ENCODE results near the gene ANKRD1. TPM values are rescaled to one million over a fixed set of nuclear protein-coding genes. Genes with fewer than 3 reads are reported as not detected.

ANKRD1 gene
- total and polyA plus RNA-seq, 2 of the 8 experiments (the other 6 are each of a cell fraction or from before 2014, with no cell fraction given) = 0.03 TPM; not detected in 1

DNA sequence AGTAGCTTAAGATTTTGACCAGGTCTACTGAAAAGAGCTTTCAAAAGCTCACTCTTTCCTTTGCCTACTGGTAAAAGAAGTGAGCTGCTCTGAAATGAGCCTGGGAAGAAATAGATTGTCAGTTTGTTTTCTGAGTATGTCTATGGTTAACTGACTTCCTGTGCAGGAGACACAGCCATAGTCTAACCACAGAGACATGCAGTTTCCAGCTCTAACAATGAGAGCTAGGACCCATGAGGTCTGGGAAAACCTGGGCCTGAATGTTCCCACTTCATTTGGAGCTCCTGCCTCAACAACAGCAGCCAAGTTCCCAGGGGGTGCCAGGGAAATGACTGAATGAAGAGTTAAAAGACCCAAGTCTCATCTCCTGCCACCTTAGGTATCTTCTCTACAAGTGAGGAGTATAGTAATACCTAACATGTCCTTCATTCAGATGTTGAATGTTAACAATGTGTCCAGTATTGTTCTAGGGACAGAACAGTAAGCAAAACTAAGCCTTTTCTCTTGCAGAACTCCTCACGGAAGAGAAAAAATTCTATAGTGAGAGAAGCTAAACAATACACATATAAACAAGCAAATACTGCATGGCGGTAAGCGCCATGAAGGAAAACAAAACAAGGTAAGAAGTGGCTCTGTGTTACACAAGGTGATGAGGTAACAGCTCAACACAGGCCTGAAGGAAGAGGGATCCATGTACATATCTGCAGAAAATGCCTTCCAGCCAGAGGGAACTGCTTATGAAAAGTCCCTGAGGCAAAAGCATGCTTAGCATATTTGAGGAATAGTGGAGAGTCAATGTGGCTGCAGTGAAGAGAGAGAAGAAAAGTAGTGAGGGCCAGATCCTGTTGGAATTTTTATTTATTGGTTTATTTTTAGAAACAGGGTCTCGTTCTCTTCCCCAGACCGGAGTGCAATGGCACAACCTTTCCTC, 26.4 kb upstream of the ANKRD1 start:
- 94% methylated on average over 5 of the region's 5 CpGs; no CpG with 5 or more reads in 1 of the 2 experiments for WGBS, 2 experiments (ENCODE audit: extremely low coverage in 1 of 2, insufficient coverage in 1 of 2, insufficient read length in 1 of 2, insufficient replicate concordance in 2 of 2, low coverage in 1 of 2, low lambda C conversion rate in 2 of 2, missing lambda C conversion rate in 1 of 2)
- Histone ChIP-seq H4K91ac (replicated peaks; ENCODE audit: insufficient read length, low read length) (no peak overlapping the region), H2AK5ac (ENCODE audit: low read depth, low read length) (no peak overlapping the region), H3K9ac (replicated peaks in 1 of 4; ENCODE audit: extremely low read depth in 1 of 4, low read depth in 3 of 4, low read length in 3 of 4) (no peak overlapping the region), H2BK20ac (ENCODE audit: low read length) (no peak overlapping the region), H3K23me2 (ENCODE audit: low read depth, low read length) (no peaks in the 10 kb centered on the region), H3K79me2 (ENCODE audit: control insufficient read depth in 1 of 2, insufficient read depth in 2 of 2, low read length in 2 of 2) (no peaks in the 10 kb centered on the region), H2BK15ac (ENCODE audit: low read length) (no peak overlapping the region), H3K56ac (replicated peaks; ENCODE audit: insufficient read length, low read depth, low read length) (no peak overlapping the region), H2AFZ (ENCODE audit: low read length) (no peak overlapping the region), H3K9me3 (ENCODE audit: insufficient read depth in 2 of 2, low read depth in 1 of 2, low read length in 1 of 2) (no peaks in the 10 kb centered on the region), H3K4me2 (ENCODE audit: insufficient read depth in 1 of 2, low read depth in 2 of 2, low read length in 2 of 2) (no peak overlapping the region), H4K20me1 (replicated peaks in 1 of 2; ENCODE audit: control insufficient read depth in 1 of 2, insufficient read depth in 2 of 2, low read length in 2 of 2) (no peaks in the 10 kb centered on the region), H3K4ac (replicated peaks; ENCODE audit: insufficient read length, low read depth, low read length) (no peak overlapping the region), H3K27me3 (replicated peaks in 1 of 4; ENCODE audit: control insufficient read depth in 3 of 4, extremely low read depth in 1 of 4, insufficient read depth in 3 of 4, low read length in 3 of 4) (peaks cover 0 to 10% (median 3%) of the 10 kb centered on the region in 4 experiments; a peak in 4 of 7 replicates), H3K18ac (ENCODE audit: extremely low read depth, low read length) (no peak overlapping the region), H3K4me3 (ENCODE audit: extremely low read depth in 1 of 4, insufficient read depth in 2 of 4, low read depth in 3 of 4, low read length in 4 of 4) (no peak overlapping the region), H3K27ac (ENCODE audit: low read depth, low read length) (no peak overlapping the region), H3K4me1 (replicated peaks in 1 of 4; ENCODE audit: control insufficient read depth in 3 of 4, insufficient read depth in 4 of 4, low read length in 3 of 4) (no peaks in the 10 kb centered on the region), H3K36me3 (ENCODE audit: control insufficient read depth in 2 of 4, insufficient read depth in 4 of 4, low read length in 3 of 4) (no peaks in the 10 kb centered on the region), H4K8ac (ENCODE audit: extremely low read depth, insufficient read depth, low read length) (no peak overlapping the region), H2BK120ac (replicated peaks; ENCODE audit: low read depth, low read length) (no peak overlapping the region), H2BK5ac (ENCODE audit: low read depth, low read length) (no peak overlapping the region), H2BK12ac (ENCODE audit: low read depth, low read length) (no peak overlapping the region), H4K5ac (ENCODE audit: insufficient read length, low read depth, low read length) (no peak overlapping the region), H3K14ac (ENCODE audit: insufficient read length) (no peak overlapping the region), H3K79me1 (ENCODE audit: low read depth, low read length) (no peaks in the 10 kb centered on the region), H3K23ac (ENCODE audit: insufficient read length) (no peak overlapping the region)
- DNase-seq (ENCODE audit: low read depth in 1 of 2, low spot score in 2 of 2) = no peak
- FAIRE-seq = no peak
- ChIA-PET CTCF (ENCODE audit: partially characterized antibody) (interaction anchor here (0.5 to 3.2 kb wide), 6 partner anchors 22 to 1460 kb away, joined by 3 to 11 read pairs (median 3); no protein-coding TSS in a partner anchor), POLR2A (ENCODE audit: partially characterized antibody) (interaction anchor here (1.0 kb wide), 1 partner anchor 17 kb away, joined by 4 read pairs; no protein-coding TSS in a partner anchor)
- TF ChIP-seq SRF (IDR thresholded peaks at IDR 0.05; ENCODE audit: low read depth, low read length) (no peak), RNF2 (IDR thresholded peaks at IDR 0.05; ENCODE audit: borderline replicate concordance, low read depth, low read length, missing control alignments, poor library complexity, severe bottlenecking) (no peak), BACH1 (IDR thresholded peaks at IDR 0.05; ENCODE audit: low read length) (no peak), TAF1 (IDR thresholded peaks at IDR 0.05; ENCODE audit: low read depth, low read length) (no peak), CHD1 (IDR thresholded peaks at IDR 0.05; ENCODE audit: low read depth, low read length) (no peak), KDM1A (IDR thresholded peaks at IDR 0.05; ENCODE audit: borderline replicate concordance, low read length) (no peak), RXRA (IDR thresholded peaks at IDR 0.05; ENCODE audit: insufficient read depth, low read depth, low read length) (no peak), FOSL1 (IDR thresholded peaks at IDR 0.05; ENCODE audit: insufficient read depth, low read depth, low read length) (no peak), EP300 (IDR thresholded peaks at IDR 0.05; ENCODE audit: borderline replicate concordance in 1 of 2, low read depth in 2 of 2, low read length in 2 of 2) (no peak), RFX5 (IDR thresholded peaks at IDR 0.05; ENCODE audit: borderline replicate concordance, low read depth, low read length) (no peak), RBBP5 (IDR thresholded peaks at IDR 0.05; ENCODE audit: borderline replicate concordance, low read depth, low read length) (no peak)
